Tibial artery (tissue), 4 donors: ENCODE results near the gene TMPRSS4.

Source experiments
- DNase-seq, 2 donors: peaks; one replicate each; pipeline ENCODE4 v3.0.0-alpha.2; 2019
- H3K27ac ChIP-seq, 2 donors: fragments of 200-600 bp; sonication (generic) in 1 of 2; 1 replicate in 1 of 2; 2 replicates in 1 of 2; pipeline ENCODE4 v1.5.1; 2018 to 2019; ENCODE audit warnings: mild to moderate bottlenecking in 1 of 2
- H3K27me3 ChIP-seq, 2 donors: fragments of 200-600 bp; sonication (generic) in 1 of 2; one replicate each; pipeline versions ENCODE4 v1.5.1 to v1.6.0; 2016 to 2019
- H3K36me3 ChIP-seq, 3 donors: fragments of 200-600 bp; sonication (generic) in 2 of 3; one replicate each; pipeline ENCODE4 v1.5.1; 2016 to 2019; ENCODE audit warnings: mild to moderate bottlenecking in 2 of 3
- H3K4me1 ChIP-seq, 4 donors: fragments of 200-600 bp; sonication (generic) in 2 of 4; 1 replicate in 3 of 4; 2 replicates in 1 of 4; pipeline ENCODE4 v1.5.1; 2016 to 2019
- H3K4me3 ChIP-seq, 2 donors: fragments of 200-600 bp; sonication (generic) in 1 of 2; 1 replicate in 1 of 2; 2 replicates in 1 of 2; pipeline ENCODE4 v1.5.1; 2018 to 2019; ENCODE audit warnings: mild to moderate bottlenecking in 2 of 2
- H3K9me3 ChIP-seq, 3 donors: fragments of 200-600 bp; sonication (generic) in 1 of 3; one replicate each; pipeline ENCODE4 v1.5.1; 2016 to 2019
- intact Hi-C: fragments of 100-400 bp; cut with DNase I; formaldehyde crosslinking; loops from one replicate; pipeline ENCODE4 v1.15.0; 2023; ENCODE audit warnings: low total_unique reads
- TF ChIP-seq, protein P1 (sequence below), 2 experiments: fragments of 200-600 bp in 1 of 2; fragments of 450-650 bp in 1 of 2; IDR thresholded peaks; one replicate each; pipeline ENCODE4 v1.5.1; 2017 to 2019; ENCODE audit warnings: antibody characterized with exemption in 2 of 2, mild to moderate bottlenecking in 1 of 2, moderate library complexity in 1 of 2

The TMPRSS4 gene

DNA sequence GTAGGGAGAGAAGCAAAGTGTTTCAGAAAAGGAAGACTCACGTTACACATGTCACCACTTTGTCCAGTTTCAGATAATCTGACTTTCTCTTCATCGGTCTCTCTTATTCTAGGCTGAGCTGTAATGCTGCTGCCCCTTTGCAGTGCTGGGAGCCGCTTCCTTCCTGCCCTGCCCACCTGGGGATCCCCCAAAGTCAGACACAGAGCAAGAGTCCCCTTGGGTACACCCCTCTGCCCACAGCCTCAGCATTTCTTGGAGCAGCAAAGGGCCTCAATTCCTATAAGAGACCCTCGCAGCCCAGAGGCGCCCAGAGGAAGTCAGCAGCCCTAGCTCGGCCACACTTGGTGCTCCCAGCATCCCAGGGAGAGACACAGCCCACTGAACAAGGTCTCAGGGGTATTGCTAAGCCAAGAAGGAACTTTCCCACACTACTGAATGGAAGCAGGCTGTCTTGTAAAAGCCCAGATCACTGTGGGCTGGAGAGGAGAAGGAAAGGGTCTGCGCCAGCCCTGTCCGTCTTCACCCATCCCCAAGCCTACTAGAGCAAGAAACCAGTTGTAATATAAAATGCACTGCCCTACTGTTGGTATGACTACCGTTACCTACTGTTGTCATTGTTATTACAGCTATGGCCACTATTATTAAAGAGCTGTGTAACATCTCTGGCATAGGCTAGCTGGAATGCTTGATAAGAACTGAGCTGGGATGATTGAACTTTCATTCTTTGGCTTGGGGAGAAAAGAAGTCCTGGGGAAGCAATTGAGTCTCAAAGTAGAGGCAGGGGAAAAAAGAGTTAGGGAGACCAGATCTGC is 41.1 kb downstream of the TMPRSS4 start:
- H3K4me3 ChIP-seq = no peak overlapping the region
- intact Hi-C loops = no loop called here

DNA sequence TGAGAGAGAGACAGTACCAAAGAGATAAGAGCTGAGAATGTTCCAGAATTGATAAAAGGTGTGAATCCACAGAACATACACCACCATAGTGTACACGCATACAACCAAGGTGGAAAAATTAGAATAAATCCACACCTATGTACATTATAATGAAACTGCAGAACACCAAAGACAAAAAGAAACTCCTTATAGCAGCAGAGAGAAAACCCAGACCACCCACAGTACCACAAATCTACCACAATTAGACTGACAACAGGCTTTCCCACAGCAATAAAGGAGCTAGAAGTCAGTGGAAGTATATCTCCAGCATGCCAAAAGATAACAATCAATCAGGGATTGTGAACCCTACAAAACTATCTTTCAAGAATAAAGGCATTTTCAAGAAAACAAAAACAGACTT is 43.9 kb downstream of the TMPRSS4 start:
- peaks cover 0 to 12% of the 10 kb centered on the region in 2 donors for H3K27me3 ChIP-seq
- no peak overlapping the region for H3K4me3 ChIP-seq
- TF ChIP-seq, protein P1, sequence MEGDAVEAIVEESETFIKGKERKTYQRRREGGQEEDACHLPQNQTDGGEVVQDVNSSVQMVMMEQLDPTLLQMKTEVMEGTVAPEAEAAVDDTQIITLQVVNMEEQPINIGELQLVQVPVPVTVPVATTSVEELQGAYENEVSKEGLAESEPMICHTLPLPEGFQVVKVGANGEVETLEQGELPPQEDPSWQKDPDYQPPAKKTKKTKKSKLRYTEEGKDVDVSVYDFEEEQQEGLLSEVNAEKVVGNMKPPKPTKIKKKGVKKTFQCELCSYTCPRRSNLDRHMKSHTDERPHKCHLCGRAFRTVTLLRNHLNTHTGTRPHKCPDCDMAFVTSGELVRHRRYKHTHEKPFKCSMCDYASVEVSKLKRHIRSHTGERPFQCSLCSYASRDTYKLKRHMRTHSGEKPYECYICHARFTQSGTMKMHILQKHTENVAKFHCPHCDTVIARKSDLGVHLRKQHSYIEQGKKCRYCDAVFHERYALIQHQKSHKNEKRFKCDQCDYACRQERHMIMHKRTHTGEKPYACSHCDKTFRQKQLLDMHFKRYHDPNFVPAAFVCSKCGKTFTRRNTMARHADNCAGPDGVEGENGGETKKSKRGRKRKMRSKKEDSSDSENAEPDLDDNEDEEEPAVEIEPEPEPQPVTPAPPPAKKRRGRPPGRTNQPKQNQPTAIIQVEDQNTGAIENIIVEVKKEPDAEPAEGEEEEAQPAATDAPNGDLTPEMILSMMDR (IDR thresholded peaks at IDR 0.05) = no peak
- DNase-seq = no peak
- no peak overlapping the region for H3K27ac ChIP-seq
- no peaks in the 10 kb centered on the region for H3K36me3 ChIP-seq
- intact Hi-C loops = no loop called here
- no peaks in the 10 kb centered on the region for H3K9me3 ChIP-seq
- no peaks in the 10 kb centered on the region for H3K4me1 ChIP-seq

More for the DNA sequence above, 41.1 kb downstream of the TMPRSS4 start:
- no peak for DNase-seq
- TF ChIP-seq, protein P1 (IDR thresholded peaks at IDR 0.05) = no peak
- Histone ChIP-seq H3K4me1 (no peaks in the 10 kb centered on the region), H3K36me3 (no peaks in the 10 kb centered on the region), H3K27ac (no peak overlapping the region), H3K27me3 (peaks cover 0 to 21% of the 10 kb centered on the region in 2 donors), H3K9me3 (no peaks in the 10 kb centered on the region)

DNA sequence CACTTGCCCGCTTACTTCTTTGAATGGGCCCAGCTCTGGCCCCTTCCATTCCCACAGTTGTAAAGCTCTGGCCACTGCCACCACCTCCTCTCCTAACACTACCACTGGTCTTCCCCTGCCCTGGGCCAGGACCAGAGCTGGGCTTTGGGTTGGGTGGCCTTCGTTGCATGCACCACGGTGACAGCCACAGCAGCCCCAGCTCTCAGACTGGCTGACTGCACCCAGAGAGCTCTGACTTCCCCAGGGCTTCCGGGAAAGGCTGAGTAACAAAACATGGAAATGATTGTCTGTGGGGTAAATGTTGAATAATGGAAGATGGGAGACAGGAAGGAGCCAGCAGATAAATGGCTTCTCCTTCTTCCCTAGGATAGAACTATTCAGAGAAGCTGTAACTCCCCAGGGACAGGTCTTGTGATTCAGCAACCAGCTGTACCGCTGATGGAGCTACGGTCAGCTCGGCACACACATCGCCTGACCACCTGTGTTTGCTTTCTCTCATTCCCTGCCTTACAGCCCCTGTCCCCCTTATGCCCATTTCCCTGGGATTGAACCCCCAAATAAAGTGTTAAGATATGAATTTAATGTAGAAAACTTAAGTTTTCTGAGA is 48.2 kb downstream of the TMPRSS4 start:
- TF ChIP-seq, protein P1 (IDR thresholded peaks at IDR 0.05) = no peak
- Histone ChIP-seq H3K4me1 (peaks cover 0 to 4% (median 2%) of the 10 kb centered on the region in 4 donors), H3K36me3 (no peaks in the 10 kb centered on the region), H3K9me3 (no peaks in the 10 kb centered on the region), H3K27me3 (peaks cover 0 to 8% of the 10 kb centered on the region in 2 donors), H3K27ac (no peak overlapping the region), H3K4me3 (no peak overlapping the region)
- no peak for DNase-seq
- intact Hi-C loops = no loop called here

DNA sequence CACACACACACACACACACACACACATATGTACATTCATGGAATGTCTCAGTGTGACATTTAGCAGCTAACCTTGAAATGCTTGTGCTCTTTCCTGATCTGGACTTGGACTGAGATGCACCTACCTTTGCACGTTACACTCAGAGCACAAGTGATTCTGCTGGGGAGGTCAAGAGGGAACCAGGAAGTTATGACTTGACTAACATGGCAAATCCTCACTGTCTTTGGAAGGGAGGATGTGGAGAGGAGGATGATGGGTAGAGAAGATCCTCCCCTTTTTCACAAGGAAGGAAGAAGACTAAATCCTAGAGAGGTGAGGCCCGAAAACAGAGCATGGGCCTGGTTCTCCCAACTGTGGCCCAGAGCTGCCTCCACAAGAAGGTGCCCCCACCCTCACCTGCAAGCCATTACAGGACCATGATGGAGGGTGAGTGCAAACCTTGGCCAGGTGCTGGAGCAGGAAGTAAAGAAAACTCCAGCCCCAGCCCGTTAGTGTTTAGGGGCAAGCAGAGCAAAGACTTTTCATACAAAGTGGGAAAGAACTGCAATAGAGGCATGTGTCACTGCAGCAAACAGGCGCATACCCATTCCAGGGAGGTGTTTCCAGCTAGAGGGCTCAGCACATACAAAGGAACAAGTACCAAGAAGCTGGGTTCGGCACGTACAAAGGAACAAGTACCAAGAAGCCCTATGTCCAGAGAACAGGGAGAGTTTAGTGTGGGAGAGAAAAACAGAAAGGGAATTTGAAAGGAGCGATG is 49.4 kb downstream of the TMPRSS4 start:
- intact Hi-C loops = no loop called here
- peaks cover 0 to 8% of the 10 kb centered on the region in 2 donors for H3K27me3 ChIP-seq
- H3K36me3 ChIP-seq = no peaks in the 10 kb centered on the region
- H3K27ac ChIP-seq = no peak overlapping the region
- DNase-seq = no peak
- TF ChIP-seq, protein P1 (IDR thresholded peaks at IDR 0.05) = no peak
- no peaks in the 10 kb centered on the region for H3K9me3 ChIP-seq
- H3K4me1 ChIP-seq = peaks cover 0 to 4% (median 2%) of the 10 kb centered on the region in 4 donors
- H3K4me3 ChIP-seq = no peak overlapping the region

DNA sequence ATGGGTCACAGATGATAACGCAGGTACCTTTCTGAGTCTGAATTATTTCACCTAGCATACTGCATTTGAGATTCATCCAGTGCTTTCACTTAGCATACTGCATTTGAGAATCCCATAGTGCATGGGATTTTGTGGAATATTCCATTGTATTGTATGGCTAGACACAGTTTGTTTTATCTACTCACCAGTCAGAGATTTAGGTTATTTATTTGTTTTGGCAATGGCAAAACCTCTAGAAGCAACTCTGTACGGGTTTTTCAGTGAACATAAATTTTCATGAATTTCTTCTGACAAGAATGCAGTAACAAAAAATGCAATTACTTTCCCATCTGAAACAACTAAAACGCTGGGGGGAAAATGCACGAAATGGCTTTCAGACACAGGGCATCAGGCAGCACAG is 51.4 kb downstream of the TMPRSS4 start:
- Histone ChIP-seq H3K9me3 (no peaks in the 10 kb centered on the region), H3K4me1 (peaks cover 0 to 4% (median 2%) of the 10 kb centered on the region in 4 donors), H3K27me3 (peaks cover 0 to 15% of the 10 kb centered on the region in 2 donors), H3K4me3 (no peak overlapping the region), H3K36me3 (no peaks in the 10 kb centered on the region), H3K27ac (no peak overlapping the region)
- TF ChIP-seq, protein P1 (IDR thresholded peaks at IDR 0.05) = no peak
- intact Hi-C loops = no loop called here
- DNase-seq = no peak
